A172 (cell line): Measurements from ENCODE around the gene SSR3. TPM values are rescaled to one million over a fixed set of nuclear protein-coding genes. Genes with fewer than 3 reads are reported as not detected.
A peak's percentile ranks its signal among the peaks of the same experiment; 100 is the strongest.
"Not testable (repeated sequence)": the region's sequence is repeated elsewhere in the genome, so short reads cannot be mapped to it uniquely, and the experiment has no call there.

ENCODE experiments used
- DNase-seq: peaks from one replicate; pipeline ENCODE4 v3.0.0-alpha.2; 2015; ENCODE audit warnings: low spot score
- total RNA-seq: library from RNA; depleted of rRNA; stranded (reverse); fragments of >200 nt; shearing (Covaris generic); gene quantifications from 2 replicates; pipeline ENCODE4 v1.2.3, GENCODE V29; 2014; rRNA removed

Gene SSR3
- 245 and 285 TPM in 2 replicates for total RNA-seq

GRCh38 chr3:156554842-156555687, at the start of gene SSR3:
SSR3 (minus strand) TSS chr3:156555117; CDS start chr3:156555089, 28 bp downstream.
- peak; percentile 99 for DNase-seq

- DNase-seq = no peak
These were observed 49.2 kb upstream of the SSR3 start for GRCh38 chr3:156604064-156604641.

- no peak for DNase-seq
These were observed 48.6 kb upstream of the SSR3 start for GRCh38 chr3:156603379-156604017.

GRCh38 chr3:156602424-156602823, 47.5 kb upstream of the SSR3 start:
- DNase-seq = no peak

GRCh38 chr3:156601497-156601896, 46.6 kb upstream of the SSR3 start:
- no peak for DNase-seq

- DNase-seq = no peak
These were observed 45.9 kb upstream of the SSR3 start for GRCh38 chr3:156600834-156601233.

GRCh38 chr3:156599089-156599874, 44.4 kb upstream of the SSR3 start:
- DNase-seq = no peak

- no peak for DNase-seq
These were observed 43.5 kb upstream of the SSR3 start for GRCh38 chr3:156598413-156598812.

GRCh38 chr3:156594219-156594683, 39.3 kb upstream of the SSR3 start:
- no peak for DNase-seq

GRCh38 chr3:156593814-156594213, 38.9 kb upstream of the SSR3 start:
- DNase-seq = no peak

GRCh38 chr3:156589806-156590205, 34.9 kb upstream of the SSR3 start:
- DNase-seq = not testable (repeated sequence)

- no peak for DNase-seq
These were observed 32.8 kb upstream of the SSR3 start for GRCh38 chr3:156587760-156588069.

- DNase-seq = no peak
These were observed 32.2 kb upstream of the SSR3 start for GRCh38 chr3:156586905-156587759.

GRCh38 chr3:156583469-156583868, 28.6 kb upstream of the SSR3 start:
- DNase-seq = no peak

- no peak for DNase-seq
These were observed 27.7 kb upstream of the SSR3 start for GRCh38 chr3:156582532-156583183.

GRCh38 chr3:156581954-156582353, 27.0 kb upstream of the SSR3 start:
- DNase-seq = no peak

GRCh38 chr3:156581033-156581432, 26.1 kb upstream of the SSR3 start:
- no peak for DNase-seq

GRCh38 chr3:156579427-156579851, 24.5 kb upstream of the SSR3 start:
- DNase-seq = no peak

GRCh38 chr3:156577736-156578135, 22.8 kb upstream of the SSR3 start:
- no peak for DNase-seq

GRCh38 chr3:156576651-156577348, 21.9 kb upstream of the SSR3 start:
- no peak for DNase-seq
